HEK293T (cell line): ENCODE results near the gene PPP6R2.

Source experiments
- CTCF ChIA-PET: fragments of 350-600 bp; formaldehyde crosslinking; extraction: SDS; loops from one replicate; lab custom pipeline; 2021; ENCODE audit warnings: antibody characterized with exemption, inconsistent platforms; lab: Yijun Ruan, JAX
- POLR2A ChIA-PET: fragments of 350-600 bp; formaldehyde crosslinking; extraction: SDS; loops from one replicate; lab custom pipeline; 2020; ENCODE audit warnings: antibody characterized with exemption, inconsistent platforms; lab: Yijun Ruan, JAX
- DNase-seq: peaks from one replicate; pipeline ENCODE4 v3.0.0; 2012; ENCODE audit warnings: mixed read lengths; ENCODE audit errors: extremely low spot score
- ARNT ChIP-seq: fragments of 450-650 bp; IDR thresholded peaks from 2 replicates; pipeline ENCODE4 v1.6.1; 2017; ENCODE audit warnings: mild to moderate bottlenecking
- BHLHE40 ChIP-seq: fragments of 450-650 bp; IDR thresholded peaks from 2 replicates; pipeline ENCODE4 v1.6.1; 2016; ENCODE audit warnings: mild to moderate bottlenecking, moderate library complexity, borderline replicate concordance
- CTBP1 ChIP-seq: fragments of 450-650 bp; IDR thresholded peaks from 2 replicates; pipeline ENCODE4 v1.6.1; 2016; ENCODE audit warnings: borderline replicate concordance
- ELF4 ChIP-seq: fragments of 450-650 bp; IDR thresholded peaks from 2 replicates; pipeline ENCODE4 v1.6.1; 2017; ENCODE audit warnings: antibody characterized with exemption
- FOXA1 ChIP-seq: fragments of 450-650 bp; IDR thresholded peaks from 2 replicates; pipeline ENCODE4 v1.6.1; 2016; ENCODE audit warnings: mild to moderate bottlenecking
- FOXK2 ChIP-seq: fragments of 450-650 bp; IDR thresholded peaks from 2 replicates; pipeline ENCODE4 v1.6.1; 2016; ENCODE audit warnings: mild to moderate bottlenecking
- FOXM1 ChIP-seq: fragments of 450-650 bp; IDR thresholded peaks from 2 replicates; pipeline ENCODE4 v1.6.1; 2017; ENCODE audit warnings: mild to moderate bottlenecking, borderline replicate concordance
- HDGF ChIP-seq: fragments of 450-650 bp; IDR thresholded peaks from 2 replicates; pipeline ENCODE4 v1.6.1; 2017; ENCODE audit warnings: antibody characterized with exemption, borderline replicate concordance
- L3MBTL2 ChIP-seq: fragments of 450-650 bp; conservative IDR thresholded peaks from 2 replicates; pipeline ENCODE4 v1.6.1; 2016; ENCODE audit warnings: mild to moderate bottlenecking
- LEF1 ChIP-seq: fragments of 450-650 bp; IDR thresholded peaks from 2 replicates; pipeline ENCODE4 v1.6.1; 2017; ENCODE audit warnings: mild to moderate bottlenecking, borderline replicate concordance
- NFRKB ChIP-seq: fragments of 450-650 bp; IDR thresholded peaks from 2 replicates; pipeline ENCODE4 v1.6.1; 2016; ENCODE audit warnings: mild to moderate bottlenecking, moderate library complexity
- SP1 ChIP-seq: fragments of 450-650 bp; IDR thresholded peaks from 2 replicates; pipeline ENCODE4 v1.6.1; 2017
- SUZ12 ChIP-seq: fragments of 450-650 bp; IDR thresholded peaks from 2 replicates; pipeline ENCODE4 v1.6.1; 2016; ENCODE audit warnings: mild to moderate bottlenecking
- TARDBP ChIP-seq: fragments of 450-650 bp; IDR thresholded peaks from 2 replicates; pipeline ENCODE4 v1.6.1; 2016
- ZNF384 ChIP-seq: fragments of 450-650 bp; IDR thresholded peaks from 2 replicates; pipeline ENCODE4 v1.6.1; 2016
- TF ChIP-seq, protein P1 (sequence below): fragments of 450-650 bp; IDR thresholded peaks from 2 replicates; pipeline ENCODE4 v1.6.1; 2016

Gene PPP6R2

DNA sequence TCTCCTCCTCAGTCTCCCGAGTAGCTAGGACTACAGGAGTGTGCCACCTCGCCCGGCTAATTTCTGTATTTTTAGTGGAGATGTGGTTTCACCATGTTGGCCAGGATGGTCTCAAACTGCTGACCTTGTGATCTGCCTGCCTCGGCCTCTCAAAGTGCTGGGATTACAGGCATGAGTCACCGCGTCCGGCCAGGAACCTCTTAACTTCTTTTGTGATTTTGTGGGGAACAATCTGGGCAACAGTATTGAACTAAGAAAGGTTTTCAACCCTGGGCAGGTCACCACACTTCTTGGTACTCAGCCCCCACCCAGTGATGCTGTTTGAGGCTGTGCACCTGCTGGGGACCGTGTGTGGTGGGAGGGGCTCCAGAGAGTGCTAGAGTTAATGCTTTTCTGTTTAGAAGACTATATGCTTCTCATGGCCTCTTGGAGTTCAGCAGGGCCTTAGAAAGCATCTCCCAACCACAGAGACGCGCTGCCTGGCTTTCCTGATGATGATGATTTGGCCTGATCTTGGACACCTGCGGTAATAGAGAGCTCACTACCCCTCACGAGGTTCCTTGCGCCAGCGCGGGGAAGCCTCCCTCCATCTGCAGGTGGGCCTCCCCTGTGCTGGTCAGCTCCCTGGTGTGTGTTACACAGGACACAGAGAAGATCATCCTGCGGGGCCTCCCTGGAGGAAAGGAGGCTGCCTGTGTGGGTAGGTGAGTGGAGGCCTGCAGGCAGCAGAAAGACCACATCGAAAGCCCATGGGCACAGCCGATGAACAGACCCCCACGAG is 17.5 kb upstream of the PPP6R2 start:
- TF ChIP-seq SUZ12: no peak
- no peak for TF ChIP-seq FOXA1
- TF ChIP-seq BHLHE40: no peak
- no peak for TF ChIP-seq LEF1
- no peak for TF ChIP-seq FOXK2
- TF ChIP-seq ARNT: no peak
- TF ChIP-seq FOXM1: no peak
- no peak for TF ChIP-seq ELF4
- TF ChIP-seq, protein P1, sequence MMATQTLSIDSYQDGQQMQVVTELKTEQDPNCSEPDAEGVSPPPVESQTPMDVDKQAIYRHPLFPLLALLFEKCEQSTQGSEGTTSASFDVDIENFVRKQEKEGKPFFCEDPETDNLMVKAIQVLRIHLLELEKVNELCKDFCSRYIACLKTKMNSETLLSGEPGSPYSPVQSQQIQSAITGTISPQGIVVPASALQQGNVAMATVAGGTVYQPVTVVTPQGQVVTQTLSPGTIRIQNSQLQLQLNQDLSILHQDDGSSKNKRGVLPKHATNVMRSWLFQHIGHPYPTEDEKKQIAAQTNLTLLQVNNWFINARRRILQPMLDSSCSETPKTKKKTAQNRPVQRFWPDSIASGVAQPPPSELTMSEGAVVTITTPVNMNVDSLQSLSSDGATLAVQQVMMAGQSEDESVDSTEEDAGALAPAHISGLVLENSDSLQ: no peak
- TF ChIP-seq ZNF384: no peak
- no peak for TF ChIP-seq HDGF
- TF ChIP-seq SP1: no peak
- no peak for TF ChIP-seq L3MBTL2
- no peak for TF ChIP-seq TARDBP
- no peak for TF ChIP-seq CTBP1
- TF ChIP-seq NFRKB: no peak
- ChIA-PET POLR2A (interaction anchor here (0.9 to 2.0 kb wide), 4 partner anchors 9 to 19 kb away, joined by 3 to 6 read pairs (median 4); partner anchors contain the start of gene PLXNB2), CTCF (interaction anchor here (0.6 to 0.8 kb wide), 3 partner anchors 69 to 151 kb away, joined by 3 to 4 read pairs (median 3); no protein-coding TSS in a partner anchor)
- DNase-seq: no peak

DNA sequence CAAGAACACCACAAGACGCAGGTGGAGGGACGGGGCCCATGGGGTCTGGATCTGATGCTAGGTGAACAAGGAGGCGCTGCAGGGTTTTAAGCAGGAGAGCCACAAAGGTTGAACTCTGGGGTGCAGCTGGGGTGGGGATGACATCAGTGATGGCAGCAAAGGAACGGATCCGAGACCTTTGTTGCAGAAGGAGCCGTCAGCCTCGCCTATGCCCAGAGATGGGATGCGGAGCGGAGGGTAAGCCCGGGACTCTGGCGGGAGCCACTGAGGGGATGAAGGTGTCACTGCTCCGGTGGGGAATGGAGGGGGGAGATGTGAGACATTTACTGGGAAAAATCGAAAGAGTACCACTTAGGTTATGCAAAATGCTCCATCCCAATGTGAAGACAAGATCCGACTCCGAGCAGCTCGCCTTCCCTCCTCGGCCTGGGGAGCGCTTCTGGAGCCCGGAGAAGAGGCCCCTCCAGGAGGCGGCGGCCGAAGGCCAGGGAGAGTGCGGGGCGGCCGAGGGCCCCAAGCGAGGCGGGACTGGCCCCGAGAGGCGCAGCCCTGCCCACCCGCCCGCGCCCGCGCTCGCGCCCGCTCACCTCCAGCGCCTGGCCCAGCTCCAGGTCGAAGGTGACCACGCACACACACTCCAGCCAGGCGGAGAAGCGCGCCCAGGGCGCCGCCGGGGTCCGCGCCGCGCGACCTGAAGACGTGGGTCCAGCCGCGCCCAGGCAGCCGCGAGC is 16.7 kb upstream of the PPP6R2 start:
- POLR2A ChIA-PET: interaction anchor here (0.9 to 1.5 kb wide), 2 partner anchors 9 to 20 kb away, joined by 3 to 6 read pairs; partner anchors contain the start of gene PLXNB2
- no peak for DNase-seq
- CTCF ChIA-PET: interaction anchor here (0.5 to 0.8 kb wide), 3 partner anchors 22 to 74 kb away, joined by 3 read pairs; no protein-coding TSS in a partner anchor

DNA sequence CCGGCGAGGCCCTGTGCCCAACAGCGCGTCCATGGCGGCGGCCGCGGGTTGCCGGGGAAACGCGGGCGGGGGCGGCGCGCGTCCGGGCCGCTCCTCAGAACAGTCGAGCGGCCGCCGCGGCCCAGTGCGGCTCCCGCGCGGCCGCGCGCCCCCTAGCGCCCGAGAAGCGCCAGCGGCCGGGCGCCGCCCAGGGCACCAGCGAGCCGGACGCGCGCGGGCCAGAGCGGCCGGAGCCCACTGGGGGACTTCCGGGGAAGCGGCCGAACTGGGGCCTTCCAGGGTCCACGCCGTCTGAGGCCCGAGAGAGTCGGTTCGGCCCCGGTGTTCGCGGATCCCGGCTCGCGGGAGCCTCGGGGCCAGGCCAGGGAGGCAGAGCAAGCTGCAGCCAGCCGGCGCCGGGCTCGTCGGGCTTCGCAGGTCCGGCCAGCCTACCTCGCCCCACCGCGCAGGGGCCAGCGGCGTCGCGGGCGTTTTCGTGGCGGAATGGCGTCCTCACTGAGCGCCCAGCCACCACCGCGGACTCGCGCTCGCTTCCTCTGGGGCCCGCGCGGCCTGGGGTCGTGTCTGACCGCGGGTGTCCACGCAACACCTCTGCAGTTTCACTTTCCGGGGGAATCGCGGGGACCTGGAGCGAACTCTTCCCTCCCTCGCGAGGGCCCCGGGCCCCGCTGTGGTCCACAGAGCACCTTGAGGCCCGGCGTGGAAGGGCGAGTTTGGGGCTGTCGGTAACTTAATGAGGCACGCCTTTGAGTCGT is 16.0 kb upstream of the PPP6R2 start, which contains the start of gene DENND6B:
Gene DENND6B (minus strand): TSS at position 57 of the 755 bp plus-strand sequence. CDS start 24 bp downstream, at position 33.
- peak; percentile 89 for DNase-seq
- ChIA-PET POLR2A (interaction anchor here (0.9 to 1.4 kb wide), 2 partner anchors 10 to 66 kb away, joined by 3 read pairs; no protein-coding TSS in a partner anchor), CTCF (interaction anchor here (0.7 kb wide), 2 partner anchors 23 to 99 kb away, joined by 3 read pairs; no protein-coding TSS in a partner anchor)
- TF ChIP-seq LEF1 (no peak), ELF4 (no peak), ARNT (0 out of 2 replicates have a peak, but pooled peaks have one; percentile 48), NFRKB (no peak), FOXM1 (no peak), SP1 (no peak), SUZ12 (no peak), TARDBP (peak; percentile 24; the same call in 1 of the 2 replicates), ZNF384 (no peak), HDGF (no peak), CTBP1 (no peak), FOXK2 (no peak), L3MBTL2 (peak; percentile 86; the same call in 1 of the 2 replicates), BHLHE40 (no peak), FOXA1 (no peak)
- TF ChIP-seq, protein P1: no peak

More for the DNA sequence above, 16.7 kb upstream of the PPP6R2 start:
- no peak for TF ChIP-seq FOXA1
- no peak for TF ChIP-seq NFRKB
- no peak for TF ChIP-seq FOXK2
- TF ChIP-seq, protein P1: no peak
- TF ChIP-seq SP1: no peak
- no peak for TF ChIP-seq ELF4
- TF ChIP-seq ARNT: no peak
- no peak for TF ChIP-seq HDGF
- no peak for TF ChIP-seq L3MBTL2
- no peak for TF ChIP-seq FOXM1
- TF ChIP-seq SUZ12: no peak
- no peak for TF ChIP-seq BHLHE40
- no peak for TF ChIP-seq CTBP1
- TF ChIP-seq ZNF384: no peak
- TF ChIP-seq LEF1: no peak
- TF ChIP-seq TARDBP: no peak

DNA sequence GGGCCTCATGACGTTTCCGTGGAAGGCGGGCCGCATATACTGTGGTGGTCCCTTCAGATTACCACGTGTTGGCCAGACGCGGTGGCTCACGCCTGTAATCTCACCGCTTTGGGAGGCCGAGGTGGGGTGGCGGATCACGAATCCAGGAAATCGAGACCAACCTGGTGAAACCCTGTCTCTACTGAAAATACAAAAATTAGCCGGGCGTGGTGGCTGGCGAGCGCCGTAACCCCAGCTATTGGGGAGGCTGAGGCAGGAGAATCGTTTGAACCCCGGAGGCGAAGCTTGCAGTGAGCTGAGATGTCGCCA is 15.5 kb upstream of the PPP6R2 start:
- no peak for TF ChIP-seq ARNT
- TF ChIP-seq TARDBP: no peak
- no peak for TF ChIP-seq FOXA1
- TF ChIP-seq, protein P1: no peak
- TF ChIP-seq CTBP1: no peak
- TF ChIP-seq HDGF: no peak
- TF ChIP-seq ZNF384: no peak
- TF ChIP-seq L3MBTL2: peak; percentile 57; the same call in 1 of the 2 replicates
- ChIA-PET POLR2A (interaction anchor here (1.0 to 1.5 kb wide), 6 partner anchors 15 to 81 kb away, joined by 3 to 5 read pairs (median 3); no protein-coding TSS in a partner anchor), CTCF (interaction anchor here (0.7 kb wide), 1 partner anchor 99 kb away, joined by 3 read pairs; no protein-coding TSS in a partner anchor)
- DNase-seq: no peak
